Measurements from ENCODE around the gene DNAH2.

DNAH2 gene

DNA sequence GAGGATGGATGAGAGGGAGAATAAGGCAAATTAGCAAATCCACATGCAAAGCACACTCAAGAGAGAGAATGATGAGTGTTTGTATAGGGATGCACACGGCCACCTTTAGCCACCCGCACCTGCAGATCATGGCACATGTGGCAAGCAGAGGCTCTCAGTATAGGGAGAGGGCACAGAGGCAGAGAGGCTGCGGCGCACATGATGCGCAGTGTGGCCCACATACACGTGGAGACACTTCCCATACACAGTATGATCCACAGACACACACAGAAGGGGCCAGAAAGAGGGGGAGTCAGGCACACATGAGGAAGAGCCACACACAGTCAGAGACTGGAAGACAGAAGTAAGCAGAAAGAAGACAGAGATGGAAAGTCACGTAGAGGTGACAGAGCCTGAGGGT is 164.5 kb downstream of the DNAH2 start:
- no peak for DNase-seq

DNA sequence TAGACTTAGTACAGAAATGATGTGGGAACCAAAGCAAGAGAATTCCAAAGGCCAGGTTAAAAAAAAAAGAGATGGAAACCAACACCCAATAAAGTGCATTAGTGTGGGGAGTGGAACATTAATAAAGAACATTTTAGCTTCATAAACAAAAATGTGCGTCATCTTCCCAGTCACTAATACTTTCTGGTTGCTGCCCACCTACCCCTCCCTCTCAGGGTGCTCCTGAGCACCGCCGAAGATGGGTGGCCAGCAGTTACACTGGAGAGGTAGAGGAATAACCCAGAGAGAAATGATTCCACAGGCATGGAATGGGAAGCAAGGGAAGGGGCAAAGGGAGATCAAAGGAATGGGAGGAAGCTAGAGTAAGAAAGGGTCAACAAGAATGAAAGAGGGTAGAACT is 165.1 kb downstream of the DNAH2 start:
- no peak for DNase-seq

All from kidney glomerular epithelial cell (primary cell).